ENCODE data around the gene ARHGAP32. TPM values are rescaled to one million over a fixed set of nuclear protein-coding genes. Genes with fewer than 3 reads are reported as not detected.

Gene ARHGAP32
- total RNA-seq, 1 experiment from 2014 or later = 22.0 TPM

DNA sequence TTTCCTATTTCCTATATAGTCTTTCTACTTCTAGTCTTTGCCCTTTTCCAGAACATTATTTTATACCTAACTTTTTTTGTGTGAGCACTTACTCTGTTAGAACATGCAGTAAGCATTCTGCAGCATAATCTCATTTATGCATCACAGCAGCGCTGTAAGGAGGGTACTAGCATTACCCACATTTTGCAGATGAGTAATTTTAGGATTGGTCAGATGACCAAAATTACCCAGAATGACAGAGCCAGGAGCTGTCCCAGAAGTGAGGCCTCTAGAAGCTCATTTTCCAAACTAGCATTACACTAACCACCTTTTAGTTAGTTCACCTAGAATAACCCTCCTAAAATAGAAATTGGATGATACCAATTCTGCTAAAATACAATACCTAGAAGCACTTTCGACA lies 47.1 kb upstream of the ARHGAP32 start:
- Histone ChIP-seq H2BK5ac (ENCODE audit: insufficient read length, low read length) (no peak overlapping the region), H2AFZ (ENCODE audit: low read length) (no peak overlapping the region), H2AK5ac (ENCODE audit: insufficient read length, low read length) (no peak overlapping the region), H2BK12ac (ENCODE audit: insufficient read length, low read depth, low read length) (no peak overlapping the region), H2BK20ac (ENCODE audit: low read depth, low read length, poor library complexity, severe bottlenecking) (no peak overlapping the region), H4K20me1 (ENCODE audit: control insufficient read depth, insufficient read depth, insufficient read length) (no peaks in the 10 kb centered on the region), H3K4ac (ENCODE audit: low read depth, low read length) (no peak overlapping the region), H2BK120ac (ENCODE audit: low read depth, low read length, poor library complexity, severe bottlenecking) (no peak overlapping the region), H3K23me2 (ENCODE audit: insufficient read length, low read depth, low read length, poor library complexity, severe bottlenecking) (no peaks in the 10 kb centered on the region), H3K18ac (ENCODE audit: insufficient read length, low read depth, low read length) (no peak overlapping the region), H3K27me3 (ENCODE audit: insufficient read depth, low read length) (no peaks in the 10 kb centered on the region), H4K8ac (replicated peaks; ENCODE audit: insufficient read length, low read depth, low read length) (no peak overlapping the region), H3K56ac (ENCODE audit: insufficient read length, low read depth, low read length) (no peak overlapping the region), H3K27ac (ENCODE audit: insufficient read length, low read depth, low read length) (no peak overlapping the region), H3K4me1 (ENCODE audit: insufficient read depth, low read length) (no peaks in the 10 kb centered on the region), H3K9me3 (ENCODE audit: control insufficient read depth, low read depth, low read length) (no peaks in the 10 kb centered on the region), H3K9ac (ENCODE audit: extremely low read depth, insufficient read length, low read length) (no peak overlapping the region), H3K79me2 (ENCODE audit: insufficient read depth, low read length) (peaks cover 2% of the 10 kb centered on the region; the same call in 1 of the 2 replicates), H3T11ph (ENCODE audit: low read length) (no peak overlapping the region), H3K23ac (ENCODE audit: insufficient read length, low read depth, low read length) (no peak overlapping the region), H3K79me1 (ENCODE audit: insufficient read depth, low read depth, low read length, poor library complexity, severe bottlenecking) (no peaks in the 10 kb centered on the region), H2BK15ac (ENCODE audit: low read depth, low read length) (no peak overlapping the region), H4K5ac (ENCODE audit: insufficient read length, low read depth, low read length) (no peak overlapping the region), H4K91ac (ENCODE audit: insufficient read length, low read depth, low read length) (no peak overlapping the region), H3K4me2 (ENCODE audit: insufficient read depth, insufficient read length, low read length) (no peak overlapping the region), H3K14ac (ENCODE audit: insufficient read depth, low read length) (no peak overlapping the region)
- Mint-ChIP-seq H3K4me1 (peaks cover 7 to 11% of the 10 kb centered on the region in 2 experiments), H3K27ac (no peak overlapping the region), H3K27me3 (ENCODE audit: low read depth) (no peaks in the 10 kb centered on the region), H3K4me3 (no peak overlapping the region), H3K36me3 (ENCODE audit: insufficient read depth in 1 of 3, low read depth in 3 of 3) (peaks cover 0 to 5% (median 2%) of the 10 kb centered on the region in 3 experiments; a peak in 3 of 7 replicates), H3K9me3 (no peaks in the 10 kb centered on the region; a peak in 1 of 5 replicates)
- TF ChIP-seq, protein P1, sequence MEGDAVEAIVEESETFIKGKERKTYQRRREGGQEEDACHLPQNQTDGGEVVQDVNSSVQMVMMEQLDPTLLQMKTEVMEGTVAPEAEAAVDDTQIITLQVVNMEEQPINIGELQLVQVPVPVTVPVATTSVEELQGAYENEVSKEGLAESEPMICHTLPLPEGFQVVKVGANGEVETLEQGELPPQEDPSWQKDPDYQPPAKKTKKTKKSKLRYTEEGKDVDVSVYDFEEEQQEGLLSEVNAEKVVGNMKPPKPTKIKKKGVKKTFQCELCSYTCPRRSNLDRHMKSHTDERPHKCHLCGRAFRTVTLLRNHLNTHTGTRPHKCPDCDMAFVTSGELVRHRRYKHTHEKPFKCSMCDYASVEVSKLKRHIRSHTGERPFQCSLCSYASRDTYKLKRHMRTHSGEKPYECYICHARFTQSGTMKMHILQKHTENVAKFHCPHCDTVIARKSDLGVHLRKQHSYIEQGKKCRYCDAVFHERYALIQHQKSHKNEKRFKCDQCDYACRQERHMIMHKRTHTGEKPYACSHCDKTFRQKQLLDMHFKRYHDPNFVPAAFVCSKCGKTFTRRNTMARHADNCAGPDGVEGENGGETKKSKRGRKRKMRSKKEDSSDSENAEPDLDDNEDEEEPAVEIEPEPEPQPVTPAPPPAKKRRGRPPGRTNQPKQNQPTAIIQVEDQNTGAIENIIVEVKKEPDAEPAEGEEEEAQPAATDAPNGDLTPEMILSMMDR (conservative IDR thresholded peaks at IDR 0.05) = no peak
- WGBS (ENCODE audit: extremely low coverage, insufficient read length, low lambda C conversion rate) = no CpG with 5 or more reads among the region's 2 CpGs
- no peak for DNase-seq
